H1 (cell line): ENCODE measurements around the gene DCDC2. TPM values are rescaled to one million over a fixed set of nuclear protein-coding genes. Genes with fewer than 3 reads are reported as not detected.

Source experiments
- CTCF ChIA-PET: fragments of 300-600 bp; sonication (Branson Sonifier 250); formaldehyde crosslinking; loops from one replicate; lab custom pipeline; 2021; ENCODE audit not compliant: partially characterized antibody; lab: Charles Lee
- POLR2A ChIA-PET: fragments of 300-600 bp; sonication (Branson Sonifier 250); formaldehyde crosslinking; loops from one replicate; lab custom pipeline; 2021; ENCODE audit warnings: inconsistent platforms; ENCODE audit not compliant: partially characterized antibody; lab: Charles Lee
- DNase-seq, 2 experiments: peaks; one replicate each; pipeline versions ENCODE4 v3.0.0 to v3.0.0-alpha.2; 2010 to 2022; ENCODE audit warnings: low spot score in 2 of 2, low read depth in 1 of 2, mixed read lengths in 1 of 2
- FAIRE-seq: peaks from 2 replicates; lab custom pipeline; 2011; peaks lifted over from hg19 to GRCh38; lab: Jason Lieb, UNC
- H2AFZ ChIP-seq: 2 replicates; pipeline ENCODE4 v1.8.1; 2012; ENCODE audit warnings: low read length, inconsistent platforms
- H2AK5ac ChIP-seq: 2 replicates; pipeline ENCODE4 v1.6.1; 2013; ENCODE audit warnings: low read depth, low read length
- H2BK120ac ChIP-seq: replicated peaks from 2 replicates; pipeline ENCODE3; 2013; ENCODE audit warnings: low read depth, low read length, inconsistent platforms
- H2BK12ac ChIP-seq: 2 replicates; pipeline ENCODE4 v1.6.1; 2013; ENCODE audit warnings: low read depth, low read length
- H2BK15ac ChIP-seq: 2 replicates; pipeline ENCODE4 v1.6.1; 2013; ENCODE audit warnings: low read length
- H2BK20ac ChIP-seq: 2 replicates; pipeline ENCODE4 v1.6.1; 2013; ENCODE audit warnings: low read length
- H2BK5ac ChIP-seq: 2 replicates; pipeline ENCODE4 v1.6.1; 2013; ENCODE audit warnings: low read depth, low read length
- H3K14ac ChIP-seq: 2 replicates; pipeline ENCODE4 v1.6.1; 2013; ENCODE audit warnings: inconsistent platforms; ENCODE audit not compliant: insufficient read length
- H3K18ac ChIP-seq: 2 replicates; pipeline ENCODE4 v1.6.1; 2013; ENCODE audit warnings: low read length; ENCODE audit errors: extremely low read depth
- H3K23ac ChIP-seq: 2 replicates; pipeline ENCODE4 v1.6.1; 2013; ENCODE audit warnings: inconsistent platforms; ENCODE audit not compliant: insufficient read length
- H3K23me2 ChIP-seq: 2 replicates; pipeline ENCODE4 v1.6.1; 2013; ENCODE audit warnings: low read depth, low read length
- H3K27ac ChIP-seq: 2 replicates; pipeline ENCODE4 v1.6.1; 2011; ENCODE audit warnings: low read depth, low read length, inconsistent platforms
- H3K27me3 ChIP-seq, 4 experiments: replicated peaks in 1 of 4; 1 replicate in 1 of 4; 2 replicates in 3 of 4; pipeline versions ENCODE4 v1.6.1 to v1.8.1; 2011 to 2013; ENCODE audit warnings: low read length in 3 of 4, mild to moderate bottlenecking in 3 of 4, inconsistent platforms in 2 of 4, mixed read lengths in 2 of 4, moderate library complexity in 1 of 4; ENCODE audit not compliant: control insufficient read depth in 3 of 4, insufficient read depth in 3 of 4; ENCODE audit errors: extremely low read depth in 1 of 4
- H3K36me3 ChIP-seq, 4 experiments: 2 replicates each; pipeline versions ENCODE4 v1.6.1 to v1.8.1; 2011 to 2013; ENCODE audit warnings: mild to moderate bottlenecking in 4 of 4, low read length in 3 of 4, moderate library complexity in 2 of 4, control low read depth in 1 of 4, inconsistent platforms in 1 of 4; ENCODE audit not compliant: insufficient read depth in 4 of 4, control insufficient read depth in 2 of 4
- H3K4ac ChIP-seq: replicated peaks from 2 replicates; pipeline ENCODE3; 2013; ENCODE audit warnings: low read length, low read depth, mixed read lengths, inconsistent platforms; ENCODE audit not compliant: insufficient read length
- H3K4me1 ChIP-seq, 4 experiments: replicated peaks in 1 of 4; 1 replicate in 1 of 4; 2 replicates in 3 of 4; pipeline versions ENCODE4 v1.6.1 to v1.8.1; 2011 to 2013; ENCODE audit warnings: low read length in 3 of 4, inconsistent platforms in 2 of 4, mixed read lengths in 1 of 4; ENCODE audit not compliant: insufficient read depth in 4 of 4, control insufficient read depth in 3 of 4
- H3K4me2 ChIP-seq, 2 experiments: 2 replicates each; pipeline versions ENCODE4 v1.6.1 to v1.8.1; 2011 to 2013; ENCODE audit warnings: low read depth in 2 of 2, low read length in 2 of 2, control low read depth in 1 of 2, inconsistent platforms in 1 of 2, mild to moderate bottlenecking in 1 of 2; ENCODE audit not compliant: insufficient read depth in 1 of 2
- H3K4me3 ChIP-seq, 4 experiments: fragments of 200-600, 300-600 bp in 1 of 4; sonication (generic), shearing (Covaris generic), sonication (Bioruptor Twin) in 1 of 4; 2 replicates each; pipeline versions ENCODE4 v1.5.1 to v1.8.1; 2011 to 2016; ENCODE audit warnings: low read length in 4 of 4, low read depth in 3 of 4, control low read depth in 2 of 4, inconsistent platforms in 2 of 4, mild to moderate bottlenecking in 2 of 4, mixed read lengths in 1 of 4, moderate library complexity in 1 of 4; ENCODE audit not compliant: insufficient read depth in 2 of 4; ENCODE audit errors: extremely low read depth in 1 of 4
- H3K56ac ChIP-seq: replicated peaks from 2 replicates; pipeline ENCODE3; 2013; ENCODE audit warnings: low read depth, mild to moderate bottlenecking, mixed read lengths, low read length, inconsistent platforms; ENCODE audit not compliant: insufficient read length
- H3K79me1 ChIP-seq: 2 replicates; pipeline ENCODE4 v1.6.1; 2013; ENCODE audit warnings: low read depth, low read length, control low read depth
- H3K79me2 ChIP-seq, 2 experiments: 2 replicates each; pipeline versions ENCODE4 v1.6.1 to v1.8.1; 2012 to 2013; ENCODE audit warnings: low read length in 2 of 2, mild to moderate bottlenecking in 2 of 2, inconsistent platforms in 1 of 2; ENCODE audit not compliant: insufficient read depth in 2 of 2, control insufficient read depth in 1 of 2
- H3K9ac ChIP-seq, 4 experiments: replicated peaks in 1 of 4; 1 replicate in 1 of 4; 2 replicates in 3 of 4; pipeline versions ENCODE4 v1.6.1 to v1.8.1; 2011 to 2013; ENCODE audit warnings: low read depth in 3 of 4, low read length in 3 of 4, control low read depth in 2 of 4, mild to moderate bottlenecking in 2 of 4, moderate library complexity in 2 of 4, inconsistent platforms in 1 of 4; ENCODE audit errors: extremely low read depth in 1 of 4
- H3K9me3 ChIP-seq, 2 experiments: 2 replicates each; pipeline versions ENCODE4 v1.6.1 to v1.8.1; 2012 to 2013; ENCODE audit warnings: mild to moderate bottlenecking in 2 of 2, moderate library complexity in 2 of 2, control low read depth in 1 of 2, inconsistent platforms in 1 of 2, low read depth in 1 of 2, low read length in 1 of 2, mixed read lengths in 1 of 2; ENCODE audit not compliant: insufficient read depth in 2 of 2
- H4K20me1 ChIP-seq, 2 experiments: replicated peaks in 1 of 2; 2 replicates each; pipeline versions ENCODE3 to v1.8.1; 2011 to 2013; ENCODE audit warnings: inconsistent platforms in 2 of 2, low read length in 2 of 2, mild to moderate bottlenecking in 1 of 2; ENCODE audit not compliant: insufficient read depth in 2 of 2, control insufficient read depth in 1 of 2
- H4K5ac ChIP-seq: 2 replicates; pipeline ENCODE4 v1.6.1; 2013; ENCODE audit warnings: low read length, low read depth, mixed read lengths, inconsistent platforms; ENCODE audit not compliant: insufficient read length
- H4K8ac ChIP-seq: 2 replicates; pipeline ENCODE4 v1.8.0; 2013; ENCODE audit warnings: mild to moderate bottlenecking, moderate library complexity, low read length, inconsistent platforms; ENCODE audit not compliant: insufficient read depth; ENCODE audit errors: extremely low read depth
- H4K91ac ChIP-seq: replicated peaks from 2 replicates; pipeline ENCODE3; 2013; ENCODE audit warnings: low read length, mixed read lengths, inconsistent platforms; ENCODE audit not compliant: insufficient read length
- ATF2 ChIP-seq: IDR thresholded peaks from 2 replicates; pipeline ENCODE4 v1.6.1; 2012; ENCODE audit warnings: low read length, inconsistent platforms
- CBX8 ChIP-seq: fragments of 300-800, 300-1000 bp; sonication (generic); IDR thresholded peaks from 2 replicates; pipeline ENCODE4 v1.7.1; 2016; ENCODE audit warnings: low read depth, low read length, borderline replicate concordance
- CEBPB ChIP-seq: IDR thresholded peaks from 2 replicates; pipeline ENCODE4 v1.6.1; 2012; ENCODE audit warnings: low read depth, low read length
- GABPA ChIP-seq: IDR thresholded peaks from 2 replicates; pipeline ENCODE4 v1.6.1; 2011; ENCODE audit warnings: mild to moderate bottlenecking, low read length, moderate library complexity, borderline replicate concordance; ENCODE audit not compliant: insufficient read depth
- KDM1A ChIP-seq: fragments of 200-600, 300-600 bp; sonication (generic); IDR thresholded peaks from 2 replicates; pipeline ENCODE4 v1.7.1; 2016; ENCODE audit warnings: mild to moderate bottlenecking, low read length, borderline replicate concordance
- KDM4A ChIP-seq: IDR thresholded peaks from one replicate; pipeline ENCODE4 v1.7.1; 2012; ENCODE audit warnings: low read depth, mild to moderate bottlenecking, moderate library complexity, low read length, inconsistent platforms; ENCODE audit not compliant: severe bottlenecking
- MAX ChIP-seq: IDR thresholded peaks from 2 replicates; pipeline ENCODE4 v1.6.1; 2012; ENCODE audit warnings: inconsistent platforms
- POLR2AphosphoS5 ChIP-seq: IDR thresholded peaks from 2 replicates; pipeline ENCODE4 v1.6.1; 2011; ENCODE audit warnings: low read depth, low read length
- RFX5 ChIP-seq: IDR thresholded peaks from 2 replicates; pipeline ENCODE4 v1.6.1; 2011; ENCODE audit warnings: low read depth, low read length, improper control_type of control experiment, borderline replicate concordance
- SIRT6 ChIP-seq: IDR thresholded peaks from one replicate; pipeline ENCODE4 v1.7.1; 2012; ENCODE audit warnings: low read length, inconsistent platforms
- SP1 ChIP-seq: IDR thresholded peaks from 2 replicates; pipeline ENCODE4 v1.6.1; 2011; ENCODE audit warnings: low read depth, low read length
- SP2 ChIP-seq: IDR thresholded peaks from 2 replicates; pipeline ENCODE4 v1.6.1; 2012; ENCODE audit warnings: mild to moderate bottlenecking, low read length, inconsistent platforms
- TEAD4 ChIP-seq: IDR thresholded peaks from 2 replicates; pipeline ENCODE4 v1.6.1; 2012; ENCODE audit warnings: low read depth, low read length, inconsistent platforms, mixed read lengths
- ZNF274 ChIP-seq: IDR thresholded peaks from 2 replicates; pipeline ENCODE4 v1.7.0; 2012; ENCODE audit warnings: low read length, borderline replicate concordance; ENCODE audit errors: extremely low read depth
- polyA plus RNA-seq, 7 experiments: library from polyadenylated mRNA; depleted of rRNA in 3 of 7; stranded (reverse) in 5 of 7; unstranded in 2 of 7; fragments of >200 nt in 5 of 7; fragments of 200-250 nt in 2 of 7; gene quantifications; 1 replicate in 5 of 7; 2 replicates in 1 of 7; 4 replicates in 1 of 7; pipeline versions ENCODE4 v1.2.1 to v1.2.3, GENCODE V29; 2011 to 2013; ENCODE audit warnings: missing spikeins in 2 of 7, mixed read lengths in 2 of 7
- total RNA-seq: library from RNA; stranded (reverse); fragmentation: NEBNext Ultra II Directional; extraction: Animal tissue kit (Norgen Biotek cat#: 25700); gene quantifications from 2 replicates; pipeline ENCODE4 v1.2.1, GENCODE V29; 2021

The DCDC2 gene
- total and polyA plus RNA-seq, 2 of the 8 experiments (the other 6 are each of a cell fraction or from before 2014, with no cell fraction given) = 0.03 to 0.15 TPM

- no peak overlapping the region for H3K27ac ChIP-seq
- no peaks in the 10 kb centered on the region for H3K79me2 ChIP-seq
- no peaks in the 10 kb centered on the region for H3K79me1 ChIP-seq
- no peaks in the 10 kb centered on the region for H3K9me3 ChIP-seq
- H3K4me1 ChIP-seq = no peaks in the 10 kb centered on the region
- no peak overlapping the region for H3K4me3 ChIP-seq
- no peak overlapping the region for H3K23ac ChIP-seq
- H2BK15ac ChIP-seq = no peak overlapping the region
- no peak overlapping the region for H2BK120ac ChIP-seq
- H4K5ac ChIP-seq = no peak overlapping the region
- no peak overlapping the region for H4K91ac ChIP-seq
- H2AFZ ChIP-seq = no peak overlapping the region
- no peak overlapping the region for H3K4ac ChIP-seq
- H3K56ac ChIP-seq = no peak overlapping the region
- POLR2A ChIA-PET = no interaction called here
- H4K20me1 ChIP-seq = no peaks in the 10 kb centered on the region
- no peak overlapping the region for H2AK5ac ChIP-seq
- H2BK5ac ChIP-seq = no peak overlapping the region
- H4K8ac ChIP-seq = no peak overlapping the region
- TF ChIP-seq SP1 (no peak), CEBPB (no peak), POLR2AphosphoS5 (no peak), ATF2 (no peak), KDM4A (no peak), GABPA (no peak), MAX (no peak), CBX8 (no peak), SP2 (no peak), SIRT6 (no peak), RFX5 (no peak), KDM1A (no peak), TEAD4 (no peak), ZNF274 (no peak)
- H3K18ac ChIP-seq = no peak overlapping the region
- H3K23me2 ChIP-seq = no peaks in the 10 kb centered on the region; the same call in 1 of the 2 replicates
- no peak overlapping the region for H3K4me2 ChIP-seq
- CTCF ChIA-PET = interaction anchor here (0.7 to 1.6 kb wide), 6 partner anchors 9 to 279 kb away, joined by 3 to 6 read pairs (median 4); no protein-coding TSS in a partner anchor
- no peak overlapping the region for H2BK20ac ChIP-seq
- H3K9ac ChIP-seq = no peak overlapping the region
- H2BK12ac ChIP-seq = no peak overlapping the region
- no peak for DNase-seq
- no peak overlapping the region for H3K14ac ChIP-seq
- no peaks in the 10 kb centered on the region for H3K36me3 ChIP-seq
- FAIRE-seq = no peak
- no peaks in the 10 kb centered on the region for H3K27me3 ChIP-seq
These were observed 208.6 kb downstream of the DCDC2 start for GRCh38 chr6:24149296-24149695.
